Gastroesophageal sphincter (tissue), 3 donors: ENCODE measurements around the gene CNTLN.

Experiments
- CTCF ChIP-seq, 4 experiments: fragments of 200-600 bp in 2 of 4; fragments of 450-650 bp in 2 of 4; sonication (generic) in 1 of 4; IDR thresholded peaks; one replicate each; pipeline ENCODE4 v1.5.1; 2017 to 2019; ENCODE audit warnings: antibody characterized with exemption in 4 of 4, mild to moderate bottlenecking in 2 of 4, moderate library complexity in 2 of 4
- EP300 ChIP-seq: sonication (generic); formaldehyde crosslinking; IDR thresholded peaks from one replicate; pipeline ENCODE4 v1.6.1; 2017; ENCODE audit warnings: antibody characterized with exemption, mild to moderate bottlenecking
- POLR2A ChIP-seq, 2 donors: fragments of 450-650 bp; IDR thresholded peaks; one replicate each; pipeline ENCODE4 v1.6.1; 2017; ENCODE audit warnings: antibody characterized with exemption in 2 of 2, mild to moderate bottlenecking in 2 of 2, moderate library complexity in 1 of 2
- POLR2AphosphoS5 ChIP-seq: sonication (generic); formaldehyde crosslinking; IDR thresholded peaks from one replicate; pipeline ENCODE4 v1.6.1; 2017; ENCODE audit warnings: antibody characterized with exemption

DNA sequence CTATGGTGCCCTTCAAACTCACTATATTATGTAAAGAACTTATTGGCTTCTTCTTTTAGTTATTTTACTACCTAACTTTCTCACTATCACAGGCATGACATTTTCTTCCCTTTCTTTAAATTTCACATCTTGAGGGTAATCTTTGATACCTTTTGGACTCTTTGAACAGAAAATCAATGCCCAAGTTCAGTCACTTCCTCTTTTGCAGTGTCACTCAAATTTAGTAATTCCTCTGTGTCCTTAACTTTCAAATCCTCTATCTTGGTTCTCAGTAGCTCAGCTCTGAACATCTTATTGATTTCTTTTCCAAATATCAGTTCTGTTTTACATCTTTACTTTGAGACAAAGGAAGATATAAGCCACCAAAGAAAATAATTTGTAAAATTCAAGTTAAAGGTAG lies 25.5 kb downstream of the CNTLN start:
- TF ChIP-seq CTCF (IDR thresholded peaks at IDR 0.05) (no peak), POLR2A (IDR thresholded peaks at IDR 0.05) (no peak), EP300 (no peak), POLR2AphosphoS5 (no peak)
